Ovary (tissue), 3 donors: ENCODE measurements around the gene AAK1.

Experiments used
- CTCF ChIP-seq, 3 donors: fragments of 450-650 bp in 2 of 3; fragments of 200-600 bp in 1 of 3; IDR thresholded peaks; one replicate each; pipeline versions ENCODE4 v1.5.1 to v1.8.0; 2016 to 2022; ENCODE audit warnings: antibody characterized with exemption in 3 of 3, mild to moderate bottlenecking in 1 of 3
- EP300 ChIP-seq: sonication (generic); formaldehyde crosslinking; IDR thresholded peaks from one replicate; pipeline ENCODE4 v1.6.1; 2017; ENCODE audit warnings: antibody characterized with exemption
- POLR2A ChIP-seq: fragments of 450-650 bp; IDR thresholded peaks from one replicate; pipeline ENCODE4 v1.6.1; 2017; ENCODE audit warnings: antibody characterized with exemption, mild to moderate bottlenecking, moderate library complexity
- donor health status: DM: no; HTN: no; CAD: no.

- TF ChIP-seq POLR2A (no peak), CTCF (IDR thresholded peaks at IDR 0.05) (no peak), EP300 (no peak)
Observed at GRCh38 chr2:69636395-69636794, 7.1 kb downstream of the AAK1 start.
